HG03575 (cell line): Measurements from ENCODE around the gene CREBBP.

ENCODE experiments used
- ATAC-seq: cut with Tn5 transposase; IDR thresholded peaks from one replicate; pipeline ENCODE4 v1.9.1; 2021; ENCODE audit not compliant: unreplicated experiment, insufficient number of reproducible peaks, low FRiP score; ENCODE audit errors: extremely low read depth

The CREBBP gene

GRCh38 chr16:3882531-3882930 lies 2.0 kb upstream of the CREBBP start:
- no peak for ATAC-seq

DNA sequence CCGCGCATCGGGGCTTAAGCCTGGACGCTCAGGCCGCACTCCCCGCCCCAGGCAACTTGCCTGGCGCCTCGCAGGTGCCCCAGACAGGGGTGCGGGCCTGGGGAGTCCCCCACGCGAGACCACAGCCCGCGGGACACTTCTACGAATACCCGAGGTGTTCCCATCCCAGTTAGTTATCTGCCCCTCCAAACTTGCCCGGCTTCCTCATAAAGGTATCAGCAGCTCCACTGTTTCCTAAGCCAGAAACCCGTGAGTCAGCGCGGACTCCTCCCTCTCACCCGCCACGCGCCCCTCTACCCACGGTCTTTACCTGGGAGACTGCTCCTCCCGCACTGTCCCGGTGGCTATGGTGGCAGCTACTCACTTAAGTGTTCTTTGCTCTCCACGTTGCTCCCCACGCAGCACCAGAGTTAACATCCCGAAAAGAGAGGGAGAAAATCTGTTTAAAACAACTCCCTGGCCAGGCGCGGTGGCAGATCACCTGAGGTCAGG lies 1.0 kb upstream of the CREBBP start:
- ATAC-seq = no peak

DNA sequence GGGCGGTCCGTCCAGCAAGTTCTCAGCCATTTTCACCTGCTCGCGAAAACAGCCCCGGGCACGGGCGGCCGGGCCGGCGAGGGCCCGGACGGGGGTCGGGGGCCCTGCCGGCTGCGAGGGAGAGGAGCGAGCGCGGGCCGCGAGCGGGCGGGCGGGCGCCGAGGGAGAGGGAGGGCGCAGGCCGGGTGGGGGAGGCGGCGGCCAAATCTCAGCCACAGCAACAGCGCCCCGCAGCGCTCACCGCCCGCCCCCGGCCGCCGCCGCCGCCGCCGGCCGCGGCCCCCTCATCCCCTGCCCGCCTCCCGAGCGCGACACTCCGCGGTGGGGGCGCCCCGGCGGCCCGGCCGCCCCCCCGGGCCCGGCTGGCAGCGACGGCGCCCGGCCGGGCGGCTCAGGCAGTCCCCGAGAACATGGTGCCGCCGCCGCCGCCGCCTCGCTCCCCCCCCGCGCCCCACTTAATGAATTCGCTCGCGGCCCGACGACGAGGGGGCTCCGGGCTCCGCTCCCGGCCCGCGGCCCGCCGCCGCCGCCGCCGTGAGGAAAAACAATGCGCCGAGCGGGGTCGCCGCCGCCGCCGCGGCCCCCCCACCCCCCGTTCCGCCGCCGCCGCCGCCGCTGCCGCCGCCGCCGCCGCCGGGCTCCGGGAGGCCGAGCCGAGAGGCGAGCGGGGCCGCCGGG lies 487 bp downstream of the CREBBP start:
- ATAC-seq = no peak

DNA sequence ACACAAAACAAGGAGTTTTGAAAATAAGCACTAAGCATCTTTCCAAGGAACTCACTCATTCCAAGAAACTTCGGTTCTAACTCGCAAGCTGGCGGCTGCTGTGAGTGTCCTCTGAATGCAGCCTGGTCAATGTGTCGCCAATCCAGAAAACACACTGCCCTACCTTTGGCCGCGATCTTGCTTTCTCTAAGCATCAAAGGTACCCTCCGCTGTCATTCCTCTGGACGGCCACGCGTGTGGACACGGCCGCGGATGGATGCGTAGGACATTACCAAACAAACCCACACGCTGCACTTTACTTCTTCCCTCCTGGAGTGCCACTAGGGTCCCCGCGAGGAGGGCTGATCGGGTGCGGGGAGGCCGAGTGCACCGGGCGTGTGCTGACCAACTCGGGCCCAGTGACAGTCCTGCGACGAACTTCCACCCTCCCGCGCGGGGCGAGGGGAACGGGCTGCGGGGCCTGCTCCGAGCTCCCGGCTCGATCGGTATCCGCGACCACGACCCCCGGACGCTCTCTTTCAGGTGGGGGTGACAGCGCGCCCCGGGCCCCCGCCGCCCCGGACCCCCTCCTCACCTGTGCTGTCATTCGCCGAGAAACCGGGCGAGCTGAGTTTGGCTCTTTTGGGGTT lies 1.1 kb downstream of the CREBBP start:
- no peak for ATAC-seq

- ATAC-seq = no peak
Observed at GRCh38 chr16:3878610-3879009, 1.9 kb downstream of the CREBBP start.

DNA sequence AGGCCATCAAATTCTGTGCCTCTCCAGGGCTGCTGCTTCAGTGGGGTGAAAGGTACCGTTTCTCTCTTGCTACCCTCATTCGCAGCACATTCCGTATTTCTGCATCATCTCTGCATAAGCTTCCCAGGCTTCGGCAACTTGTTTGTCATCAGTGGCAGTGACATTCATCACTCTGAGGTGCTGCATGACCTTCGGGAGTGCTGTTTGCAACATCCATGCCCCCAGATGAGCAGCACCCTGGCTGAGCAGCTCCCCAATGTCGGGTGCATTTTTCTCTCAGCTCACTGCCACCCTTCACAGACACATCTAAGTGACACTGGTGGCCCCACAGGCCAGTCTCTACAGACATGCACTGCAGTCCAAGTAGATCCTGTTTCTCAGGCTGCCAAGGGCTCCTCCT lies 3.8 kb downstream of the CREBBP start:
- ATAC-seq = no peak

DNA sequence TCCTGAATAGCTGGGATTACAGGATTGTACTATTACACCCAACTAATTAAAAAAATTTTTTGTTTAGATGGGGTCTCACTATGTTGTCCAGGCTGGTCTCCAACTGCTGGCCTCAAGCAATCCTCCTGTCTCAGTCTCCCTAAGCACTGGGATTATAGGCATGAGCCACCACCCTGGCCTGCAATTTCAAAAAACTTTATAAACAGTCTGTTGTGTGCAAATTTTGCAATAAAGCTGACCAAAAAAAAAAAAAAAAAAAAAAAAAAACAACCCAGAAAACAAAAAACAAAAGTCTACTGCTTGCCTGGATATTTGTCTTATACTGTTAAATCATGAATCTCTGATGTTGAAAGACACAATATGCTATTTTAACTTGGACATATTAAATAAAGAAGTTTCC lies 4.4 kb downstream of the CREBBP start:
- no peak for ATAC-seq

DNA sequence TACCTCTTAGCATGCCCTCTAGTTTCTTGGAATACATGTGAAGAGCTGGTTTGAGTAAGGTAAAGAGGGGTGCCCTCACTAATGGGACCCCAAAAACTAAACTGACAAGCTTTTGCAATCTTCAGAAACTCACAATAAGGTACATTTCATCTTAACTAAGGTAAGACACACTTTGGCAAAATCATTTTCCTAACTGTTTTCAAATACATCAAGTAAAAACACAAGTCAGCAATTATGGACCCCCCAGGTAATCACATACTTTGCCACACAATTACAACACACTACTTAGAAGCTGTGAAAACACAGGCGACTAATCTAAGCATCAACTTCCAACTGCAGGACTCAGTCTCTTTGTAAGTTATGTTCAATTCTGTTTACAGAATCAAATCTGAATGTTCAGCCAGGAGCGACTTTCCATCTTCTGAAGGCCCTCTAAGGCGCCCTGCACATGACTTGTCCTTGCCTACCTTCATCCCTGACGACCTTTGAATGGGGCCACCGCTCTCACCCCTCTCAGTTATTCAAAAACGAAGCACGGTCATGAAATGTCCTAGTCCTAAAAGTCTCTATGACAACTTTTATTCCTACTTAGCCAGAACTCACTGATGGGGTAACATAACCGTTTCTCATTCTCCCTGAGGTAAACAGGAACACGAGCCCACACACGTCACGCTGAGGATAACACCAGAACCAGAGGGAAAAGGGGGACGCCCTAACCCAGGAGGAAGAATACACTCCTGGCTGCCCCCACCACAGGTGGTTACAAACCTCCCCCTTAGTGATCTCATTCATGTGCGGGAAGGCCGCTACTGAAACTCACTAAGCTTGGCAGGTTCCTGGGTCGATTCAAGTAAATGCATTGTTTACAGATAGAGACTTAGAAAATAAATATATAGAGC lies 5.5 kb downstream of the CREBBP start:
- ATAC-seq = no peak

DNA sequence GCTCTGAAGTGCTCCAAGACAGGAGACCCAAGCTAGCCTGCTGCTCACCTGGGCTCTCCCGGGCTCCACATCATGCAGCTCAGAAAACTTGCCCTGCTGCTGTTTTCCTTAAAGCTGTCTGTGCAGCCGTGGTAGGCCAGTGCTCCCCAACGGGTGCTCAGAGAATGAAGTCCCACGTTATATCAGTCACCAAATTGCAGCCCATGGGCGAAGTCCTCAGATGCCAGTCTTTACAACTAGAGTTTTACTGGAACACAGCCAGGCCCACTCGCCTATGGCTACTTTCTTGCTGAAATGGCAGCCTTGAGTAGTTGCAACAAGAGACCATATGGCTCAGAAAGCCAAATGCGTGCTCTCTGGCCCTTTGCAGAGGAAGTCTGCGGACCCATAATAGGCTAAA lies 6.3 kb downstream of the CREBBP start:
- ATAC-seq = no peak

GRCh38 chr16:3873482-3874173 lies 6.9 kb downstream of the CREBBP start:
- no peak for ATAC-seq

DNA sequence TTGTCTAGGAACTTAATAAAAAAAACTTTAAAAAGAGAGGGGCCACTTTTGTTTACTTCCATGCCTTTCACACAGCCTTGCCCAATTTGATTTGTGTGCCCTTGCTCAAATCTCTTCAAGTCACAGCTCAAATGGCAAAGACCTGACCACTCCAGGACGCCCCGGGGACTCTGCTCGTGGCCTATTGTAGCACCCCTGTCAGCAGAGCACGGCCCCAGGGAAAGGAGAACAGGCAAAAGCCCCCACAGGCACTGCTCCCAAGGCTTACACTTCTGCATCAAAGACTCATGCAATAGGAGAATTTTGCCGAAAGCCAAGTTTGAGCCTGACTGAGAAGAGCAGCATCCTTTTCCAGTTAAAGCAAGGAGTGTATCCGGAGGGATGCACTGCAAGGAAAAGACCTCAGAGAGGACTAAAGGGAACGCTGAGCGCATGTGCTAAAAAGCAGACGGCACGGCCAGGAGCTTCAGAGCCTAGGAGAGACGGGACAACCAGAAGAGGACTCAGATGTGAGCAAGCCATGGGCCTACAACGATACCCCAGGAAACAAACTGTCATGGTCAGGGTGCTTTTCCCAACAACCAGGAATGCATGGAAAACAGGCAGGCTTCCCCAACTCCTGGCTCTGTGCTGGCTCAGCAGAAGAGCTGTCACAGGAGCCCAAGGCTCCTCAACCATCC lies 8.2 kb downstream of the CREBBP start:
- ATAC-seq = no peak

GRCh38 chr16:3868967-3869366 lies 11.5 kb downstream of the CREBBP start:
- no peak for ATAC-seq

- ATAC-seq = no peak
Observed at GRCh38 chr16:3868556-3868955, 12.0 kb downstream of the CREBBP start.

DNA sequence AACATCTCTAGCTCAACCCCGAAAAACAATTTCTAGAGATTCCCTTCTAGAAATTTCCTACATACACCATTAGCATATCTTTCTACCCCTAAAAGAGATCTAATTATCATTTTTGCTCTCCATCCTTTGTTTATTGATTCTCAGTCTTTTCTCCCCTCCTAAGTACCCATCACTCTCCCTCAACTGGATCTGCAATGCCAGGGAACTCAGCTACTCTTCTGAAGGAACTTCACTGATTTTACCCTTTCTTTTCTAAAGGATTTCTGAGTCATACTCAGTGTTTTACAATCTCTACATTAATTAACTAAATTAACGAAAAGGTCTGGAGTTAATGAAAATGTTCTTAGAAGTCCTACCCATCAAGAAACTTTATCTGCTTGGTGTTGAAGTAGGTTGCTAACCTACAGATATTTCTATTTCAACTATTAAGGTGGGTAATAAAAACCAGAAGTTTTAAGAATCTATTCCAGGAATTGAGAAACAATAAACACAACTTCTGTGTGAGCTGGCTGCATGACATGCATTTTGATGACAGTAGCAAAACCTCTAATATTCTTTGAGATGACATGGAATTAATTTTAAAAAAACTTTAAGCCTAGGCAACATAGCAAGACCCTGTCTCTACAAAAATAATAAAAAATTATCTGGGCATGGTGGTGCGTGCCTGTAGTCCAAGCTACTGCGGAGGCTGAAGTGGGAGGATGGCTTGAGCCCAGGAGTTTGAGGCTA lies 13.6 kb downstream of the CREBBP start:
- ATAC-seq = no peak

DNA sequence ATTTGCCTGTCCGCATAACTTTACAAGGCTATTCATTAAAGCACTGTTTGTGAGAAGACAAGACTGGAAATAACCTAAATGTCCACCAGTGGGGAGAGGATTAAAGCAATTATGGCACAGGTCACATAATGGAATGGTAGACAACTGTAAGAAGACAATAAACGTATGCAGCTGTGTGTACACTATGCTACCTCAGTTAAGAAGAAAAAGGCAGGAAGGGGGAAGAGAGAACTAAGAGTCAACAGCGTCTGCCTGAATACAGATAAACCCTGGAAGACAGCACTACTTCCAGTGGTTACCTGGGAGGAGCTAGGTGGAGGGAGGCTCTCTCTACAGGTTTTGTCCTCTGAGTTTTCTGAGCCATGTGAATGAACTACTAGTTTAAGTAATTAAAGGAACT lies 15.3 kb downstream of the CREBBP start:
- ATAC-seq = no peak

DNA sequence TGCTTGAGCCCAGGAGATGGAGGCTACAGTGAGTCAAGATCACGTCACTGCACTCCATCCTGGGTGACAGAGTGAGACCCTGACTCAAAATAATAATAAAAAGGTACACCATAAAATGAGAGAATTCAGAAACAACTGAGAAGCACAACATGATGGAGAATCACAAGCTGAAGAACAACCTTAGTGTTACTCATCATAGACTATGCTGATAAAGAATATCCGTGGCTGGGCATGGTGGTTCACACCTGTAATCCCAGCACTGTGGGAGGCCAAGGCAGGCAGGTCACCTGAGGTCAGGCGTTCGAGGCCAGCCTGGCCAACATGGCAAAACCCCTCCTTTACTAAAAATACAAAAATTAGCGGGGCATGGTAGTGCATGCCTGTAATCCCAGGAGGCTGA lies 16.0 kb downstream of the CREBBP start:
- ATAC-seq = no peak

DNA sequence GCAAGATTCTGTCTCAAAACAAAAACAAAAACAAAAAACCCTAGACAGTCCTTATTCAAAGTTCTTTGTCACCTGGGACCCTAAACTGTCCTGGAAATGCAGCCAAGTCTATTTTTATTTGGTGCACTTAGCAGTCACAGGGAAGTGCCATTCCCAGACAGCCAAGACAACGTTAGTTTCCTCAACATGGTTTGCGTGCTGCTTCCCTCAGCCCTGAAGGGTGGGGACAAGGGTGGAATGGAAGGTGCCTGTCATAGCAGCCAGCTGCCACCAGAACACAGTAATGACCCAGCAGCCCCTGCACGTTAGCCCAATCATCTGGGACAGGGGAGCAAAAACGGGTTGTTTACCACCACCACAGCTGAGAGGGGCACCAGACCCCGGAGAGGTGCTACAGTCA lies 16.9 kb downstream of the CREBBP start:
- no peak for ATAC-seq

- no peak for ATAC-seq
Observed at GRCh38 chr16:3861808-3862451, 18.6 kb downstream of the CREBBP start.
